PC-9 (cell line): ENCODE measurements around the gene SLC39A10. TPM values are rescaled to one million over a fixed set of nuclear protein-coding genes. Genes with fewer than 3 reads are reported as not detected.

Experiments used
- BruUV-seq: library from RNA; stranded (reverse); fragments of 400-500 nt; replicated peaks from 2 replicates; lab custom pipeline; 2021; lab: Mats Ljungman, UMichigan
- CTCF ChIA-PET: fragments of 300-600 bp; sonication (Branson Sonifier 250); formaldehyde crosslinking; loops from one replicate; lab custom pipeline; 2022; ENCODE audit warnings: antibody characterized with exemption; lab: Charles Lee
- POLR2A ChIA-PET: fragments of 300-600 bp; sonication (Branson Sonifier 250); formaldehyde crosslinking; loops from one replicate; lab custom pipeline; 2022; ENCODE audit warnings: antibody characterized with exemption; ENCODE audit not compliant: unreplicated experiment; lab: Charles Lee
- DNase-seq, 2 experiments: peaks; one replicate each; pipeline versions ENCODE4 v3.0.0 to v3.0.0-alpha.2; 2015 to 2022; ENCODE audit warnings: mixed read lengths in 1 of 2
- H2AFZ ChIP-seq: fragments of 200-600 bp; sonication (generic); 2 replicates; pipeline ENCODE4 v1.8.1; 2017; ENCODE audit warnings: antibody characterized with exemption
- H3F3A ChIP-seq: fragments of 200-600 bp; sonication (generic); 2 replicates; pipeline ENCODE4 v1.8.1; 2017; ENCODE audit warnings: antibody characterized with exemption, mild to moderate bottlenecking, low read depth; ENCODE audit not compliant: insufficient read depth
- H3K27ac ChIP-seq: fragments of 200-600 bp; sonication (generic); 2 replicates; pipeline ENCODE4 v1.6.1; 2016; ENCODE audit warnings: mixed run types
- H3K27me3 ChIP-seq: fragments of 200-600 bp; sonication (generic); 2 replicates; pipeline ENCODE4 v1.6.1; 2016; ENCODE audit warnings: low read depth, mixed run types; ENCODE audit not compliant: insufficient read depth
- H3K36me3 ChIP-seq: fragments of 200-600 bp; sonication (generic); 2 replicates; pipeline ENCODE4 v1.6.1; 2016; ENCODE audit warnings: low read depth, mixed run types
- H3K4me1 ChIP-seq: fragments of 200-600 bp; sonication (generic); replicated peaks from 2 replicates; pipeline ENCODE4 v1.6.1; 2016; ENCODE audit warnings: mixed run types; ENCODE audit not compliant: insufficient read depth
- H3K4me2 ChIP-seq: fragments of 200-600 bp; sonication (generic); 2 replicates; pipeline ENCODE4 v1.6.1; 2017; ENCODE audit warnings: mixed run types
- H3K4me3 ChIP-seq: fragments of 200-600 bp; sonication (generic); 2 replicates; pipeline ENCODE4 v1.6.1; 2016; ENCODE audit warnings: mixed run types
- H3K79me2 ChIP-seq: fragments of 200-600 bp; sonication (generic); 2 replicates; pipeline ENCODE4 v1.6.1; 2017; ENCODE audit warnings: low read depth, mixed run types
- H3K9me2 ChIP-seq: fragments of 200-600 bp; sonication (generic); 2 replicates; pipeline ENCODE4 v1.8.1; 2017; ENCODE audit warnings: mild to moderate bottlenecking; ENCODE audit not compliant: insufficient read depth
- H3K9me3 ChIP-seq: fragments of 200-600 bp; sonication (generic); 2 replicates; pipeline ENCODE4 v1.8.1; 2016; ENCODE audit warnings: low read depth; ENCODE audit not compliant: insufficient read depth
- H4K20me1 ChIP-seq: fragments of 200-600 bp; sonication (generic); 2 replicates; pipeline ENCODE4 v1.8.1; 2017; ENCODE audit not compliant: insufficient read depth
- EZH2 ChIP-seq: fragments of 200-600 bp; sonication (generic); IDR thresholded peaks from 2 replicates; pipeline ENCODE4 v1.8.0; 2017; ENCODE audit warnings: antibody characterized with exemption, low read depth
- intact Hi-C: fragments of 100-400 bp; cut with micrococcal nuclease; formaldehyde crosslinking; loops from one replicate; pipeline ENCODE4 v1.10.0; 2022; ENCODE audit not compliant: unreplicated experiment
- total RNA-seq: library from RNA; stranded (reverse); gene quantifications from 2 replicates; pipeline ENCODE4 v1.2.3, GENCODE V29; 2021
- TF ChIP-seq, protein P1 (sequence below): fragments of 200-600 bp; sonication (generic); conservative IDR thresholded peaks from 2 replicates; pipeline ENCODE4 v1.6.1; 2017; ENCODE audit warnings: mixed run types, antibody characterized with exemption, mild to moderate bottlenecking, moderate library complexity

SLC39A10 gene
- total RNA-seq, 1 experiment from 2014 or later, result 43.7 TPM

DNA sequence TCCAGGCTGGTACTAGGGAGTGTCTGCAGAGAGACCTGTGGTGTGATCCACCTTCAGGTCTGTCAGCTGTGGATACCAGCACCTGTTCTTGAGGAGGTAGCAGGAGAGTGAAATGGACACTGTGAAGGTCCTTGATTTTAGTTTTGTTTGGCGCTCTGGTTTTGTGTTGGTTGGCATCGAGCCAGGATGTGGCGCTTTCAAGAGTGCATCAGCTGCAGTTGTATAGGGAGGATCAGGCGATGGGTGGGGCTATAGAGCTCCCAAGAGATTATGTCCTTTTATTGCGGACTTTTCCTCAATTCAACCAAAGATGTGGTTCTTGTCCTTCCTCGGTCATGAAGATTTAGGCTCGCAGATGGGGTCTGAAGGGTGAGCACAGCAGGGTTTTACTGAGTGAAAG, 37.5 kb downstream of the SLC39A10 start:
- H2AFZ ChIP-seq, result no peak overlapping the region
- no peaks in the 10 kb centered on the region for H4K20me1 ChIP-seq
- H3K9me2 ChIP-seq, result no peaks in the 10 kb centered on the region
- ChIA-PET CTCF (no interaction called here), POLR2A (no interaction called here)
- H3K4me2 ChIP-seq, result no peak overlapping the region
- H3K4me3 ChIP-seq, result no peak overlapping the region
- no peaks in the 10 kb centered on the region for H3K4me1 ChIP-seq
- no peak for DNase-seq
- TF ChIP-seq, protein P1, sequence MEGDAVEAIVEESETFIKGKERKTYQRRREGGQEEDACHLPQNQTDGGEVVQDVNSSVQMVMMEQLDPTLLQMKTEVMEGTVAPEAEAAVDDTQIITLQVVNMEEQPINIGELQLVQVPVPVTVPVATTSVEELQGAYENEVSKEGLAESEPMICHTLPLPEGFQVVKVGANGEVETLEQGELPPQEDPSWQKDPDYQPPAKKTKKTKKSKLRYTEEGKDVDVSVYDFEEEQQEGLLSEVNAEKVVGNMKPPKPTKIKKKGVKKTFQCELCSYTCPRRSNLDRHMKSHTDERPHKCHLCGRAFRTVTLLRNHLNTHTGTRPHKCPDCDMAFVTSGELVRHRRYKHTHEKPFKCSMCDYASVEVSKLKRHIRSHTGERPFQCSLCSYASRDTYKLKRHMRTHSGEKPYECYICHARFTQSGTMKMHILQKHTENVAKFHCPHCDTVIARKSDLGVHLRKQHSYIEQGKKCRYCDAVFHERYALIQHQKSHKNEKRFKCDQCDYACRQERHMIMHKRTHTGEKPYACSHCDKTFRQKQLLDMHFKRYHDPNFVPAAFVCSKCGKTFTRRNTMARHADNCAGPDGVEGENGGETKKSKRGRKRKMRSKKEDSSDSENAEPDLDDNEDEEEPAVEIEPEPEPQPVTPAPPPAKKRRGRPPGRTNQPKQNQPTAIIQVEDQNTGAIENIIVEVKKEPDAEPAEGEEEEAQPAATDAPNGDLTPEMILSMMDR, result no peak
- no peak for TF ChIP-seq EZH2
- H3F3A ChIP-seq, result no peaks in the 10 kb centered on the region
- H3K27me3 ChIP-seq, result no peaks in the 10 kb centered on the region
- no peaks in the 10 kb centered on the region for H3K36me3 ChIP-seq
- intact Hi-C loops, result no loop called here
- H3K9me3 ChIP-seq, result no peaks in the 10 kb centered on the region
- no peak overlapping the region for H3K27ac ChIP-seq
- no peaks in the 10 kb centered on the region for H3K79me2 ChIP-seq
- BruUV-seq, result no TSS peak

DNA sequence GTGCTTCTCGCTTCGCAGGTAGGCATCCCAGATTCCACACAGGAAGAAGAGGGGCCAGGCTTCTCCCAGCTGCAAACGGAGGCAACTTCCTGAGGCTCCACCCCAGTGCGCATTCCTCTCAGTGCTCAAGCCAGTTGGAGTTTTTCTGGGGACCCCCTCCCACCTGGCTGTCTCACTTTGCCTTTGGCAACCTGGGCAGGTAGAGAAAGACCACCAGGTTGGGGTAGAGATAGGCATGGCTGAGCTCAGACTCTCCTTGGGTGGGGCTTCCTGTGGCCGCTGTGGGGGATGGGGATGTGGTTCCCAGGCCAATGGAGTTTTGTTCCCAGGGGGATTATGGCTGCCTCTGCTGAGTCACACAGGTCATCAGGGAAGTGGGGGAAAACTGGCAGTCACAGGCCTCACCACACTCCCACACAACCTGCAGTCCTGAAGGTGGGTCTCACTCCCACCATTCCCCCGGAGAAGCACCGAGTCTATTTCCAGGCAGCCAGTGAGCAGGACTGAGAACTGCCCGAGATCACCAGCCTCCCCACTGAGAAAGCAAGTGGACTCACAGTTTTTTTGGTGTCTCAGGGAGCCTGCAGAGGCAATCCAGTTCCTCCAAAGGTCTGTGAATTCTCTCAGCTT, 38.1 kb downstream of the SLC39A10 start:
- intact Hi-C loops, result no loop called here
- Histone ChIP-seq H3K4me1 (no peaks in the 10 kb centered on the region), H3K9me2 (no peaks in the 10 kb centered on the region), H3K4me3 (no peak overlapping the region), H2AFZ (no peak overlapping the region), H3F3A (no peaks in the 10 kb centered on the region), H3K36me3 (no peaks in the 10 kb centered on the region), H4K20me1 (no peaks in the 10 kb centered on the region), H3K27me3 (no peaks in the 10 kb centered on the region), H3K27ac (no peak overlapping the region), H3K9me3 (no peaks in the 10 kb centered on the region), H3K79me2 (no peaks in the 10 kb centered on the region), H3K4me2 (no peak overlapping the region)
- BruUV-seq, result no TSS peak
- POLR2A ChIA-PET, result no interaction called here
- no peak for DNase-seq
- no peak for TF ChIP-seq EZH2
- TF ChIP-seq, protein P1, result no peak
- CTCF ChIA-PET, result no interaction called here

DNA sequence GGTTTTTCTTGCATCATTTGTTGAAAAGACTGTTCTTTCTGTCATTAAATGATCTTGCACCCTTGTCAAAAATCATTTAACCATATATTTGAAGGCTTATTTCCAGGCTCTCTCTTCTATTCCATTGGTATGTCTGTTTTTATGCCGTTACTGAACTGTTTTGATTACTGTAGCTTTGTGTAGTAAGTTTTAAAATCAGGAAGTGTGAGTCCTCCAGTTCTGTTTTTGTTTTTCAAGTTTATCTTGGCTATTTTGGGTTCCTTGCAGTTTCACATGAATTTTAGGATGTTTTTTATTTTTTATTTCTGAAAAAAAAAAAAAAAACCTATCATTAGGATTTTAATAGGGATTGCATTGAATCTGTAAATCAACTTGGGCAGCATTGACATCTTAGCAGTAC, 39.0 kb downstream of the SLC39A10 start:
- no TSS peak for BruUV-seq
- TF ChIP-seq EZH2, result no peak
- TF ChIP-seq, protein P1, result no peak
- Histone ChIP-seq H4K20me1 (no peaks in the 10 kb centered on the region), H3K27ac (no peak overlapping the region), H3K79me2 (no peaks in the 10 kb centered on the region), H3K9me2 (no peaks in the 10 kb centered on the region), H3F3A (no peaks in the 10 kb centered on the region), H2AFZ (no peak overlapping the region), H3K36me3 (no peaks in the 10 kb centered on the region), H3K9me3 (no peaks in the 10 kb centered on the region), H3K27me3 (no peaks in the 10 kb centered on the region), H3K4me2 (no peak overlapping the region), H3K4me1 (no peaks in the 10 kb centered on the region), H3K4me3 (no peak overlapping the region)
- intact Hi-C loops, result no loop called here
- DNase-seq, result no peak
- CTCF ChIA-PET, result no interaction called here
- POLR2A ChIA-PET, result no interaction called here
